NCI-H1694 (cell line): ENCODE measurements around the gene NSUN6.

Experiments
- DNase-seq: peaks from one replicate; lab custom pipeline; 2025; lab: John Stamatoyannopoulos, UW

The NSUN6 gene

GRCh38 chr10:18500576-18500975, 150.8 kb downstream of the NSUN6 start:
- no peak for DNase-seq

GRCh38 chr10:18498998-18499397, 152.4 kb downstream of the NSUN6 start:
- DNase-seq, result no peak

DNA sequence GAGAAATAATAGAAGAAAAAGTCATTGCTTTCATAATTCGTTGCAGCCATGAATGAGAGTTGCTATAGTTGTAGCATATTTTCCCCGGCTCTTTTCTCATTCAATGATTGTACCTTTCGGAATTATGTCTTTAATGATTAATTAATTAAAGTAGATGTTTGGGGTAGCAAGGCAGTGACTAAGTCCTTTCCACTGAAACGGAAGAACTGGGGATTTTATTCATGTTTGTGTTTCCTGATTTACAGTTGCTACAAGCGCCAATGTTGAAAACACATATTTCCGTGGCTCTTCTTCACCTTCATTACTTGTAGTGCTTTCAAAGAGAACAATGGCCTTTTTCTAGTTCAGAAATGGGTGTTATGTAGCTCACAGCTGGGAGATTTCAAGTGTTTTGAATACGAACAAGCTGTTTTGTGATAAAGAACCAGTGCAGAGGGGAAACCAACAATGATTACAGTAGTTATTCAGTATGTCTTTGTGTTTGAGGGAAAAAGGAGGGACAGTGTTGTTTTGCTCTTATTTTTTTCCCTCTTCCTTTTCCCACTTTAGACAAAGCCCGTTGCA, 153.5 kb downstream of the NSUN6 start:
- no peak for DNase-seq
